GM23338 (cell line): ENCODE measurements around the gene TYRO3. TPM values are rescaled to one million over a fixed set of nuclear protein-coding genes. Genes with fewer than 3 reads are reported as not detected.

Experiments used
- ATAC-seq: fragments of 200-7000 bp; cut with Tn5 transposase; 3 replicates; pipeline ENCODE4 v1.9.1; 2020
- DNase-seq: peaks from one replicate; pipeline ENCODE4 v3.0.0-alpha.2; 2015; ENCODE audit warnings: low spot score
- H2AFZ ChIP-seq: fragments of 200-600 bp; sonication (generic); 2 replicates; pipeline ENCODE4 v1.8.0; 2016; ENCODE audit warnings: antibody characterized with exemption, mild to moderate bottlenecking, moderate library complexity
- H3F3A ChIP-seq: fragments of 200-600 bp; sonication (generic); replicated peaks from 2 replicates; pipeline ENCODE4 v1.8.0; 2017; ENCODE audit warnings: antibody characterized with exemption, mixed run types, low read depth
- H3K27ac ChIP-seq: fragments of 200-600 bp; sonication (generic); 2 replicates; pipeline ENCODE4 v1.6.1; 2016; ENCODE audit warnings: low read depth
- H3K27me3 ChIP-seq: fragments of 200-600 bp; sonication (generic); 2 replicates; pipeline ENCODE4 v1.8.0; 2016; ENCODE audit warnings: mild to moderate bottlenecking, mixed run types, moderate library complexity; ENCODE audit not compliant: insufficient read depth
- H3K36me3 ChIP-seq: fragments of 200-600 bp; sonication (generic); 2 replicates; pipeline ENCODE4 v1.8.0; 2016; ENCODE audit warnings: mild to moderate bottlenecking; ENCODE audit not compliant: insufficient read depth
- H3K4me1 ChIP-seq: fragments of 200-600 bp; sonication (generic); 2 replicates; pipeline ENCODE4 v1.8.0; 2016; ENCODE audit warnings: mild to moderate bottlenecking, moderate library complexity; ENCODE audit not compliant: insufficient read depth
- H3K4me2 ChIP-seq: fragments of 200-600 bp; sonication (generic); 2 replicates; pipeline ENCODE4 v1.7.1; 2017; ENCODE audit warnings: mixed run types
- H3K4me3 ChIP-seq: fragments of 200-600 bp; sonication (generic); 2 replicates; pipeline ENCODE4 v1.6.1; 2016; ENCODE audit warnings: mixed run types
- H3K79me2 ChIP-seq: fragments of 200-600 bp; sonication (generic); replicated peaks from 2 replicates; pipeline ENCODE4 v1.8.0; 2017; ENCODE audit warnings: mild to moderate bottlenecking; ENCODE audit not compliant: insufficient read depth
- H3K9me2 ChIP-seq: fragments of 200-600 bp; sonication (generic); 2 replicates; pipeline ENCODE4 v1.8.0; 2017; ENCODE audit not compliant: insufficient read depth
- H4K20me1 ChIP-seq: fragments of 200-600 bp; sonication (generic); replicated peaks from 2 replicates; pipeline ENCODE4 v1.8.0; 2017; ENCODE audit warnings: mild to moderate bottlenecking; ENCODE audit not compliant: insufficient read depth
- H3K27ac Mint-ChIP-seq: 2 replicates; pipeline ENCODE4 v1.8.0; 2020; ENCODE audit warnings: inconsistent platforms, mild to moderate bottlenecking, moderate library complexity, mixed read lengths
- H3K27me3 Mint-ChIP-seq: 3 replicates; pipeline ENCODE4 v1.8.0; 2022; ENCODE audit warnings: low read depth, mild to moderate bottlenecking, moderate library complexity, mixed read lengths, inconsistent platforms; ENCODE audit not compliant: insufficient read depth, poor library complexity
- H3K36me3 Mint-ChIP-seq: 3 replicates; pipeline ENCODE4 v1.8.0; 2021; ENCODE audit warnings: low read depth, mild to moderate bottlenecking, inconsistent platforms, moderate library complexity, mixed read lengths
- H3K4me1 Mint-ChIP-seq: 3 replicates; pipeline ENCODE4 v1.8.0; 2020; ENCODE audit warnings: mild to moderate bottlenecking, inconsistent platforms, mixed read lengths
- H3K4me3 Mint-ChIP-seq: 3 replicates; pipeline ENCODE4 v1.8.0; 2021; ENCODE audit warnings: moderate library complexity, mild to moderate bottlenecking, inconsistent platforms, mixed read lengths
- H3K9me3 Mint-ChIP-seq: 3 replicates; pipeline ENCODE4 v1.8.0; 2020; ENCODE audit warnings: moderate library complexity, mild to moderate bottlenecking, inconsistent platforms, mixed read lengths
- CREB1 ChIP-seq: fragments of 250-450 bp; sonication (Bioruptor Pico); IDR thresholded peaks from 2 replicates; pipeline ENCODE4 v1.5.0; 2020; ENCODE audit warnings: low read depth, mild to moderate bottlenecking, moderate library complexity
- ETS1 ChIP-seq: IDR thresholded peaks from 2 replicates; pipeline ENCODE4 v1.6.1; 2016; ENCODE audit warnings: antibody characterized with exemption
- EZH2 ChIP-seq: fragments of 200-600 bp; sonication (generic); IDR thresholded peaks from one replicate; pipeline ENCODE4 v1.8.0; 2017; ENCODE audit warnings: antibody characterized with exemption, mild to moderate bottlenecking, low read depth; ENCODE audit not compliant: unreplicated experiment
- JUNB ChIP-seq: IDR thresholded peaks from one replicate; pipeline ENCODE4 v1.6.1; 2016; ENCODE audit warnings: antibody characterized with exemption; ENCODE audit not compliant: unreplicated experiment
- POLR2AphosphoS5 ChIP-seq: IDR thresholded peaks from 2 replicates; pipeline ENCODE4 v1.6.1; 2016; ENCODE audit warnings: antibody characterized with exemption, low read depth
- STAT1 ChIP-seq: IDR thresholded peaks from one replicate; pipeline ENCODE4 v1.6.1; 2016; ENCODE audit warnings: antibody characterized with exemption; ENCODE audit not compliant: unreplicated experiment
- ZNF114 ChIP-seq: fragments of 250-450 bp; sonication (Bioruptor Pico); IDR thresholded peaks from 2 replicates; pipeline ENCODE4 v1.5.0; 2020; ENCODE audit warnings: mild to moderate bottlenecking, moderate library complexity
- ZNF331 ChIP-seq: fragments of 250-450 bp; sonication (Bioruptor Pico); IDR thresholded peaks from 2 replicates; pipeline ENCODE4 v1.5.0; 2020; ENCODE audit warnings: low read depth, mild to moderate bottlenecking, moderate library complexity
- ZNF462 ChIP-seq: fragments of 250-450 bp; sonication (Bioruptor Pico); IDR thresholded peaks from 2 replicates; pipeline ENCODE4 v1.5.0; 2020; ENCODE audit warnings: mild to moderate bottlenecking, moderate library complexity
- polyA plus RNA-seq: library from polyadenylated mRNA; unstranded; fragments of >200 nt; fragmentation: Nextera tagmentation; extraction: Ambion mirVana; gene quantifications from 2 replicates; pipeline ENCODE4 v1.2.1, GENCODE V29; 2016
- total RNA-seq: library from RNA; depleted of rRNA; stranded (reverse); fragments of >200 nt; shearing (Covaris generic); gene quantifications from 2 replicates; pipeline ENCODE4 v1.2.3, GENCODE V29; 2014
- TF ChIP-seq, protein P1 (sequence below): IDR thresholded peaks from one replicate; pipeline ENCODE4 v1.6.1; 2018; ENCODE audit warnings: antibody characterized with exemption; ENCODE audit not compliant: unreplicated experiment

TYRO3 gene
- total and polyA plus RNA-seq, 2 experiments from 2014 or later, result 32.6 to 61.0 TPM

DNA sequence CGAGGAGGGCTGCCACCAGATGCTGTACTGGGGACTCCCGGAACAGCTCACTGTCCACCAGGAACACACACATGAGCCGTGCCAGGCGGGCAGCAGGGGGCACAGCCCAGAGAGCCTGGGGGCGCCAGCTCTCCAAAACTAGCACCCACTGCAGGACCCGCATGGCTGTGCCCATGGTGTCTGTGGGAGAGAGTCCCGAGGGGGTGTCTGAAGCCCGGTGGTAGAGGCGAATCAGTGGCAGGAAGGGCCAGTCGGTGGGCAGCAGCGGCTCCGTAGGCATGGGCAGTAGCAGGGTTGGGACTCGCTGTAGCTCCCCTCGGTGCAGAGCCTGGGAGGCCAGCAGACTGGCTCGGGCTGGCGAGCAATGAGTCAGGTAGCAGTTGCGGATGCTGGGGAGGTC is 38.4 kb upstream of the TYRO3 start:
- no peaks in the 10 kb centered on the region for H3F3A ChIP-seq
- DNase-seq, result no peak
- peaks cover 5% of the 10 kb centered on the region for H3K27me3 Mint-ChIP-seq
- H3K36me3 Mint-ChIP-seq, result peaks cover 25% of the 10 kb centered on the region
- H3K27ac Mint-ChIP-seq, result no peak overlapping the region
- H3K79me2 ChIP-seq, result no peaks in the 10 kb centered on the region
- H3K4me1 Mint-ChIP-seq, result no peaks in the 10 kb centered on the region
- no peaks in the 10 kb centered on the region for H3K36me3 ChIP-seq
- no peak for ATAC-seq
- H3K4me3 ChIP-seq, result no peak overlapping the region
- H3K4me1 ChIP-seq, result no peaks in the 10 kb centered on the region
- no peak overlapping the region for H3K27ac ChIP-seq
- H3K9me3 Mint-ChIP-seq, result no peaks in the 10 kb centered on the region
- no peaks in the 10 kb centered on the region; the same call in 1 of the 2 replicates for H4K20me1 ChIP-seq
- no peak overlapping the region for H3K4me3 Mint-ChIP-seq
- TF ChIP-seq STAT1 (no peak), ZNF462 (CRISPR knock-in tag) (no peak)
- H3K4me2 ChIP-seq, result no peak overlapping the region
- H2AFZ ChIP-seq, result no peak overlapping the region
- no peaks in the 10 kb centered on the region for H3K9me2 ChIP-seq
- no peaks in the 10 kb centered on the region for H3K27me3 ChIP-seq

DNA sequence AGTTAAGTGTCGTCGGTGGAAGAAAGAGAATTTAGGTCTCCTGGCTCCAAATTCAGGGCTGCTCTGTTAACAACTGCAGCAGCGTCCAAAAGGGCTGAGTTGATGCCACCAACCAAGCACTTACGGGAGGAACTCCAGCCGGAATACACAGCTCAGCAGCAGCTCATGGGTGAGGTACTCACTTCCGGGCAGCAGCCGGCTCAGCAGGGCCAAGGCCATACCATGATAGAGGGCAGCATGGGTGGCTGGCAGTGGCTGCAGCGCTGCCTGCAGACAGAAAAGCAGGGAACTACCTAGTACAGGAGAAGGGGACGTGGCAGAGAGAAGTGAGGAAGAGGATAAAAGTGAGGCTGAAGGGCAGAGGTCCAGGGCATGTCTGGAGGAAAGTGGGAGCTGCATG is 37.4 kb upstream of the TYRO3 start:
- DNase-seq (no peak), ATAC-seq (no peak)
- H3K27ac Mint-ChIP-seq, result no peak overlapping the region
- no peaks in the 10 kb centered on the region for H3K4me1 ChIP-seq
- no peaks in the 10 kb centered on the region for H3K4me1 Mint-ChIP-seq
- H3K9me3 Mint-ChIP-seq, result no peaks in the 10 kb centered on the region
- H3K27me3 ChIP-seq, result no peaks in the 10 kb centered on the region
- H2AFZ ChIP-seq, result no peak overlapping the region
- H3K36me3 Mint-ChIP-seq, result peaks cover 27% of the 10 kb centered on the region
- no peak overlapping the region for H3K27ac ChIP-seq
- no peaks in the 10 kb centered on the region for H3K36me3 ChIP-seq
- H3K4me2 ChIP-seq, result no peak overlapping the region
- H3K4me3 Mint-ChIP-seq, result no peak overlapping the region
- no peaks in the 10 kb centered on the region for H3K79me2 ChIP-seq
- no peaks in the 10 kb centered on the region for H3K9me2 ChIP-seq
- peaks cover 5% of the 10 kb centered on the region for H3K27me3 Mint-ChIP-seq
- H3F3A ChIP-seq, result no peaks in the 10 kb centered on the region
- no peak overlapping the region for H3K4me3 ChIP-seq
- H4K20me1 ChIP-seq, result no peaks in the 10 kb centered on the region; the same call in 1 of the 2 replicates
- TF ChIP-seq JUNB (no peak), ZNF331 (no peak), ETS1 (no peak), ZNF114 (CRISPR knock-in tag) (no peak), CREB1 (CRISPR knock-in tag) (no peak), POLR2AphosphoS5 (no peak), EZH2 (no peak)
- TF ChIP-seq, protein P1, sequence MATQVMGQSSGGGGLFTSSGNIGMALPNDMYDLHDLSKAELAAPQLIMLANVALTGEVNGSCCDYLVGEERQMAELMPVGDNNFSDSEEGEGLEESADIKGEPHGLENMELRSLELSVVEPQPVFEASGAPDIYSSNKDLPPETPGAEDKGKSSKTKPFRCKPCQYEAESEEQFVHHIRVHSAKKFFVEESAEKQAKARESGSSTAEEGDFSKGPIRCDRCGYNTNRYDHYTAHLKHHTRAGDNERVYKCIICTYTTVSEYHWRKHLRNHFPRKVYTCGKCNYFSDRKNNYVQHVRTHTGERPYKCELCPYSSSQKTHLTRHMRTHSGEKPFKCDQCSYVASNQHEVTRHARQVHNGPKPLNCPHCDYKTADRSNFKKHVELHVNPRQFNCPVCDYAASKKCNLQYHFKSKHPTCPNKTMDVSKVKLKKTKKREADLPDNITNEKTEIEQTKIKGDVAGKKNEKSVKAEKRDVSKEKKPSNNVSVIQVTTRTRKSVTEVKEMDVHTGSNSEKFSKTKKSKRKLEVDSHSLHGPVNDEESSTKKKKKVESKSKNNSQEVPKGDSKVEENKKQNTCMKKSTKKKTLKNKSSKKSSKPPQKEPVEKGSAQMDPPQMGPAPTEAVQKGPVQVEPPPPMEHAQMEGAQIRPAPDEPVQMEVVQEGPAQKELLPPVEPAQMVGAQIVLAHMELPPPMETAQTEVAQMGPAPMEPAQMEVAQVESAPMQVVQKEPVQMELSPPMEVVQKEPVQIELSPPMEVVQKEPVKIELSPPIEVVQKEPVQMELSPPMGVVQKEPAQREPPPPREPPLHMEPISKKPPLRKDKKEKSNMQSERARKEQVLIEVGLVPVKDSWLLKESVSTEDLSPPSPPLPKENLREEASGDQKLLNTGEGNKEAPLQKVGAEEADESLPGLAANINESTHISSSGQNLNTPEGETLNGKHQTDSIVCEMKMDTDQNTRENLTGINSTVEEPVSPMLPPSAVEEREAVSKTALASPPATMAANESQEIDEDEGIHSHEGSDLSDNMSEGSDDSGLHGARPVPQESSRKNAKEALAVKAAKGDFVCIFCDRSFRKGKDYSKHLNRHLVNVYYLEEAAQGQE, result no peak
